NCI-H460 (cell line): ENCODE measurements around the gene PPP1R27. TPM values are rescaled to one million over a fixed set of nuclear protein-coding genes. Genes with fewer than 3 reads are reported as not detected.

ENCODE experiments used
- DNase-seq: peaks from one replicate; pipeline ENCODE4 v3.0.0-alpha.2; 2016; ENCODE audit warnings: low read depth; ENCODE audit errors: extremely low read depth
- total RNA-seq: library from RNA; depleted of rRNA; stranded (reverse); fragments of >200 nt; shearing (Covaris generic); gene quantifications from 2 replicates; pipeline ENCODE4 v1.2.3, GENCODE V29; 2014; rRNA removed

Gene PPP1R27
- total RNA-seq, 1 experiment from 2014 or later, result not detected

GRCh38 chr17:81807210-81807719 is 27.6 kb downstream of the PPP1R27 start:
- no peak for DNase-seq

GRCh38 chr17:81806461-81807209 is 28.2 kb downstream of the PPP1R27 start:
- no peak for DNase-seq

- no peak for DNase-seq
Measured at GRCh38 chr17:81805707-81806460, 29.0 kb downstream of the PPP1R27 start.

- no peak for DNase-seq
Measured at GRCh38 chr17:81804559-81805399, 30.1 kb downstream of the PPP1R27 start.

GRCh38 chr17:81803728-81804558 is 30.9 kb downstream of the PPP1R27 start, which contains the start of gene GCGR:
GCGR (plus strand) TSS chr17:81804150; CDS start chr17:81809019, 4,869 bp downstream.
- no peak for DNase-seq

- no peak for DNase-seq
Measured at GRCh38 chr17:81802856-81803643, 31.8 kb downstream of the PPP1R27 start.

- DNase-seq, result no peak
Measured at GRCh38 chr17:81802048-81802758, 32.6 kb downstream of the PPP1R27 start.

GRCh38 chr17:81801327-81801726 is 33.5 kb downstream of the PPP1R27 start:
- no peak for DNase-seq

GRCh38 chr17:81794509-81794908 is 40.3 kb downstream of the PPP1R27 start:
- DNase-seq, result no peak

GRCh38 chr17:81794074-81794476 is 40.8 kb downstream of the PPP1R27 start:
- DNase-seq, result no peak

- no peak for DNase-seq
Measured at GRCh38 chr17:81792675-81793615, 41.9 kb downstream of the PPP1R27 start.

Other genes starting within 250 kb of the PPP1R27 start
- gene NPLOC4, start 197.9 kb downstream of the PPP1R27 start, total RNA-seq, result 57.1 and 69.9 TPM in 2 replicates
- 0.42 and 0.49 TPM in 2 replicates for gene TSPAN10, start 197.9 kb downstream of the PPP1R27 start, total RNA-seq
- gene PDE6G, start 178.5 kb downstream of the PPP1R27 start, total RNA-seq, result not detected in 2 replicates
- gene OXLD1, start 168.4 kb downstream of the PPP1R27 start, total RNA-seq, result 47.5 and 60.0 TPM in 2 replicates
- gene CCDC137, start 168.3 kb downstream of the PPP1R27 start, total RNA-seq, result 20.3 and 21.7 TPM in 2 replicates
- 35.3 and 36.4 TPM in 2 replicates for gene ARL16, start 151.3 kb downstream of the PPP1R27 start, total RNA-seq
- 57.5 and 57.9 TPM in 2 replicates for gene HGS, start 151.0 kb downstream of the PPP1R27 start, total RNA-seq
- gene MRPL12, start 131.7 kb downstream of the PPP1R27 start, total RNA-seq, result 33.7 and 38.1 TPM in 2 replicates
- gene SLC25A10, start 122.8 kb downstream of the PPP1R27 start, total RNA-seq, result 9.4 and 12.6 TPM in 2 replicates
- 0.40 and 0.58 TPM in 2 replicates for gene GCGR, start 30.9 kb downstream of the PPP1R27 start, total RNA-seq
- gene MCRIP1, start 1.8 kb downstream of the PPP1R27 start, total RNA-seq, result 25.6 and 31.7 TPM in 2 replicates
- 800 and 860 TPM in 2 replicates for gene P4HB, start 25.5 kb upstream of the PPP1R27 start, total RNA-seq
- 175 and 178 TPM in 2 replicates for gene ARHGDIA, start 36.3 kb upstream of the PPP1R27 start, total RNA-seq
- 130 and 142 TPM in 2 replicates for gene ALYREF, start 56.5 kb upstream of the PPP1R27 start, total RNA-seq
- 137 and 139 TPM in 2 replicates for gene ANAPC11, start 56.7 kb upstream of the PPP1R27 start, total RNA-seq
- 0.05 TPM in 1 of 2 replicates, not detected in the other for gene NPB, start 67.2 kb upstream of the PPP1R27 start, total RNA-seq
- 2.7 and 3.4 TPM in 2 replicates for gene PCYT2, start 76.3 kb upstream of the PPP1R27 start, total RNA-seq
- 18.1 and 19.7 TPM in 2 replicates for gene SIRT7, start 83.1 kb upstream of the PPP1R27 start, total RNA-seq
- gene MAFG, start 92.7 kb upstream of the PPP1R27 start, total RNA-seq, result 62.5 and 64.3 TPM in 2 replicates
- gene PYCR1, start 102.2 kb upstream of the PPP1R27 start, total RNA-seq, result 210 and 242 TPM in 2 replicates
- gene MYADML2, start 112.2 kb upstream of the PPP1R27 start, total RNA-seq, result not detected in 2 replicates
- 0.15 TPM in 1 of 2 replicates, not detected in the other for gene NOTUM, start 126.1 kb upstream of the PPP1R27 start, total RNA-seq
- gene ASPSCR1, start 142.6 kb upstream of the PPP1R27 start, total RNA-seq, result 20.5 and 21.1 TPM in 2 replicates
- 46.6 and 51.4 TPM in 2 replicates for gene CENPX, start 187.8 kb upstream of the PPP1R27 start, total RNA-seq
- 6.1 and 7.4 TPM in 2 replicates for gene LRRC45, start 188.3 kb upstream of the PPP1R27 start, total RNA-seq
- gene RAC3, start 196.6 kb upstream of the PPP1R27 start, total RNA-seq, result 19.0 and 25.5 TPM in 2 replicates
- gene DCXR, start 202.6 kb upstream of the PPP1R27 start, total RNA-seq, result 42.6 and 44.3 TPM in 2 replicates
- 25.5 and 26.5 TPM in 2 replicates for gene RFNG, start 216.8 kb upstream of the PPP1R27 start, total RNA-seq
- 100 and 102 TPM in 2 replicates for gene GPS1, start 216.8 kb upstream of the PPP1R27 start, total RNA-seq
- 123 and 176 TPM in 2 replicates for gene DUS1L, start 230.8 kb upstream of the PPP1R27 start, total RNA-seq